Activated T-cell treated with anti-CD3 and anti-CD28 coated beads for 48 hours (primary cell): Measurements from ENCODE around the gene FAM181A.

Source experiments
- DNase-seq: peaks from one replicate; pipeline ENCODE4 v3.0.0-alpha.2; 2020; ENCODE audit warnings: low read depth

Gene FAM181A

GRCh38 chr14:93978735-93979134 lies 51.6 kb downstream of the FAM181A start:
- no peak for DNase-seq
